ENCODE data around the gene RNF123. TPM values are rescaled to one million over a fixed set of nuclear protein-coding genes. Genes with fewer than 3 reads are reported as not detected.

Gene RNF123
- total RNA-seq, 1 experiment from 2014 or later: 55.0 TPM

- DNase-seq (ENCODE audit: low spot score): peak; percentile 55
These were observed 14.1 kb downstream of the RNF123 start for GRCh38 chr3:49703443-49703927.

- DNase-seq (ENCODE audit: low spot score): no peak
These were observed 14.6 kb downstream of the RNF123 start for GRCh38 chr3:49703956-49704355.

- DNase-seq (ENCODE audit: low spot score): no peak
These were observed 15.3 kb downstream of the RNF123 start for GRCh38 chr3:49704629-49705028.

GRCh38 chr3:49705390-49705960, 16.1 kb downstream of the RNF123 start:
- no peak for DNase-seq (ENCODE audit: low spot score)

GRCh38 chr3:49706456-49707112, 17.2 kb downstream of the RNF123 start:
- DNase-seq (ENCODE audit: low spot score): no peak

- DNase-seq (ENCODE audit: low spot score): no peak
These were observed 17.7 kb downstream of the RNF123 start for GRCh38 chr3:49707113-49707480.

GRCh38 chr3:49709852-49710251, 20.5 kb downstream of the RNF123 start:
- DNase-seq (ENCODE audit: low spot score): no peak

- no peak for DNase-seq (ENCODE audit: low spot score)
These were observed 22.1 kb downstream of the RNF123 start for GRCh38 chr3:49711489-49711888.

GRCh38 chr3:49712166-49712565, 22.8 kb downstream of the RNF123 start:
- no peak for DNase-seq (ENCODE audit: low spot score)

GRCh38 chr3:49712631-49713317, 23.4 kb downstream of the RNF123 start:
- no peak for DNase-seq (ENCODE audit: low spot score)

- DNase-seq (ENCODE audit: low spot score): no peak
These were observed 24.2 kb downstream of the RNF123 start for GRCh38 chr3:49713336-49714105.

- no peak for DNase-seq (ENCODE audit: low spot score)
These were observed 25.6 kb downstream of the RNF123 start for GRCh38 chr3:49714728-49715550.

GRCh38 chr3:49715611-49716121, 26.3 kb downstream of the RNF123 start:
- DNase-seq (ENCODE audit: low spot score): no peak

GRCh38 chr3:49716169-49716568, 26.8 kb downstream of the RNF123 start:
- DNase-seq (ENCODE audit: low spot score): no peak

- DNase-seq (ENCODE audit: low spot score): no peak
These were observed 27.4 kb downstream of the RNF123 start for GRCh38 chr3:49716691-49717210.

- DNase-seq (ENCODE audit: low spot score): no peak
These were observed 28.0 kb downstream of the RNF123 start for GRCh38 chr3:49717211-49717958.

GRCh38 chr3:49717959-49718857, 28.9 kb downstream of the RNF123 start:
- DNase-seq (ENCODE audit: low spot score): no peak

GRCh38 chr3:49718858-49719213, 29.5 kb downstream of the RNF123 start:
- DNase-seq (ENCODE audit: low spot score): no peak

GRCh38 chr3:49719214-49719884, 30.0 kb downstream of the RNF123 start, which contains the start of gene AMIGO3:
TSS of gene AMIGO3 (minus strand) at chr3:49719684. CDS start at chr3:49719465, 219 bp downstream.
- DNase-seq (ENCODE audit: low spot score): no peak

All from A172 (cell line).